Ovary (tissue), 9 donors: ENCODE results near the gene MCM3AP. TPM values are rescaled to one million over a fixed set of nuclear protein-coding genes. Genes with fewer than 3 reads are reported as not detected.

Experiments
- DNase-seq, 5 donors: peaks; one replicate each; pipeline ENCODE4 v3.0.0-alpha.2; 2019 to 2020
- H3K27ac ChIP-seq, 2 donors: fragments of 200-600 bp; one replicate each; pipeline versions ENCODE4 v1.5.1 to v1.8.0; 2019 to 2022
- H3K27me3 ChIP-seq: fragments of 200-600 bp; one replicate; pipeline ENCODE4 v1.8.0; 2022
- H3K36me3 ChIP-seq: fragments of 200-600 bp; sonication (generic); one replicate; pipeline ENCODE4 v1.5.1; 2019
- H3K4me1 ChIP-seq: one replicate; pipeline ENCODE4 v1.8.1; 2013; ENCODE audit warnings: mild to moderate bottlenecking, moderate library complexity; ENCODE audit not compliant: insufficient read depth
- H3K4me3 ChIP-seq: fragments of 200-600 bp; sonication (generic); one replicate; pipeline ENCODE4 v1.5.1; 2017
- H3K9me3 ChIP-seq, 2 donors: fragments of 200-600 bp in 1 of 2; sonication (generic) in 1 of 2; one replicate each; pipeline versions ENCODE4 v1.5.1 to v1.8.1; 2013 to 2019; ENCODE audit warnings: mild to moderate bottlenecking in 1 of 2, moderate library complexity in 1 of 2
- CTCF ChIP-seq, 3 donors: fragments of 450-650 bp in 2 of 3; fragments of 200-600 bp in 1 of 3; IDR thresholded peaks; one replicate each; pipeline versions ENCODE4 v1.5.1 to v1.8.0; 2016 to 2022; ENCODE audit warnings: antibody characterized with exemption in 3 of 3, mild to moderate bottlenecking in 1 of 3
- EP300 ChIP-seq: sonication (generic); formaldehyde crosslinking; IDR thresholded peaks from one replicate; pipeline ENCODE4 v1.6.1; 2017; ENCODE audit warnings: antibody characterized with exemption
- POLR2A ChIP-seq: fragments of 450-650 bp; IDR thresholded peaks from one replicate; pipeline ENCODE4 v1.6.1; 2017; ENCODE audit warnings: antibody characterized with exemption, mild to moderate bottlenecking, moderate library complexity
- WGBS, 3 donors: extraction: QIAGEN DNeasy Blood & Tissue Kit in 1 of 3; methylation state at CpG; one replicate each; pipeline versions ENCODE4 v1.1.5 to v1.1.7; 2013 to 2017; 5-methylcytosine and 5-hydroxymethylcytosine counted together
- intact Hi-C, 4 donors: fragments of 100-400 bp; cut with DNase I; formaldehyde crosslinking; loops; one replicate each; pipeline versions ENCODE4 v1.11.0 to v1.15.1; 2022 to 2023
- polyA plus RNA-seq, 2 donors: library from polyadenylated mRNA; stranded (reverse); fragments of 200-250 nt in 1 of 2; fragments of 350-450 nt in 1 of 2; fragmentation: Illumina TruSeq in 1 of 2; extraction: RNeasy Lipid Tissue Mini Kit (QIAGEN cat#74804) in 1 of 2; gene quantifications; one replicate each; pipeline ENCODE4 v1.2.3, GENCODE V29; 2013 to 2014
- total RNA-seq, 7 donors: library from RNA; depleted of rRNA in 2 of 7; stranded (reverse); fragments of >200 nt in 2 of 7; fragmentation: NEBNext Ultra II Directional in 3 of 7; extraction: Animal tissue kit (Norgen Biotek cat#: 25700) in 3 of 7; gene quantifications; one replicate each; pipeline versions ENCODE4 v1.1.0 to v1.2.4, GENCODE V29; 2016 to 2023
- donor health status: DM: no; HTN: no; CAD: no; lungs with moderate emphysema.
- donor health status: DM: no; HTN: no; CAD: no.
- donor health status: Bipolar disorder and iron deficiency.
- donor health status: DM: yes; HTN: yes; CAD: no.
- donor health status: DM: no; HTN: no; CAD: no.
- donor health status: DM: yes; HTN: yes; CAD: no.

The MCM3AP gene
- total and polyA plus RNA-seq, 9 donors = 35.9 to 89.3 (median 70.3) TPM

DNA sequence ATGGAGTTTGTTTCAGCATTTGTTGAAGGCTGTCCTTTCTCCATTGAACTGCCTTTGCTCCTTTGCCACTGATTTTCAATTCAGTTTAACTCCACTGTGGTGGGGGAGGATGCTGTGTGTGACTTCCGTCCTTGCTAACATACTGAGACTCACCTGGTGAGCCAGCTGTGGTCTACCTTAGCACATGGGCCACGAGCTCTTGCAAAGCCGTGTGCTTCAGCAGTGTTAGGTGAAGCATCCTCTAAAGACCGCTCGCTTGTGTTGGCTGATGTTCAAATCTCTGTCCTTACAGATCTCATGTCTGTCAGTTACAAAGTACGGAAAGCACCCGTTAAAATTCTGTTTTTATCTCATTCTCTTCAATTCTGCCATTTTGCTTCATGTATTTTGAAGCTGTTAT is 97.6 kb downstream of the MCM3AP start:
- DNase-seq = peak in 1 of 5 donors; percentile 20
- TF ChIP-seq POLR2A (no peak), CTCF (IDR thresholded peaks at IDR 0.05) (no peak), EP300 (no peak)
- Histone ChIP-seq H3K4me3 (no peak overlapping the region), H3K36me3 (no peaks in the 10 kb centered on the region), H3K27ac (no peak overlapping the region), H3K9me3 (no peaks in the 10 kb centered on the region), H3K27me3 (no peaks in the 10 kb centered on the region), H3K4me1 (peaks cover 7% of the 10 kb centered on the region)
- 67 to 72% (median 71%) methylated on average over 7 of the region's 7 CpGs for WGBS, 3 donors
- intact Hi-C loops = no loop called here

DNA sequence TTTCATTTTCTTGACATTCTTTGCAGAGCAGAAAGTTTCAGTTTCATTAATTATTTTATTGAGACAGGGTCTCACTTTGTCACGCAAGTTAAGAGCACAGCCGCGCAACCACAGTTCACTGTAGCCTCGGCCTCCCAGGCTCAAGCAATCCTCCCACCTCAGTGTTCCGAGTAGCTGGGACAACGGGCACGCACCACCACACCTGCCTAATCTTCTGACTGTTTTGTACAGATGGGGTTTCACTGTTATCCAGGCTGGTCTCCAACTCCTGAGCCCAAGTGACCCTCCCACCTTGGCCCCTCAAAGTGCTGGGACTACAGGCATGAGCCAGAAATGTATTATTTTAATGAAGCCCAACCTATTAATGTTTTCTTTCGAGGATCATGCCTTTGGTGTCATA is 98.2 kb downstream of the MCM3AP start:
- no peak overlapping the region for H3K27ac ChIP-seq
- no peaks in the 10 kb centered on the region for H3K9me3 ChIP-seq

DNA sequence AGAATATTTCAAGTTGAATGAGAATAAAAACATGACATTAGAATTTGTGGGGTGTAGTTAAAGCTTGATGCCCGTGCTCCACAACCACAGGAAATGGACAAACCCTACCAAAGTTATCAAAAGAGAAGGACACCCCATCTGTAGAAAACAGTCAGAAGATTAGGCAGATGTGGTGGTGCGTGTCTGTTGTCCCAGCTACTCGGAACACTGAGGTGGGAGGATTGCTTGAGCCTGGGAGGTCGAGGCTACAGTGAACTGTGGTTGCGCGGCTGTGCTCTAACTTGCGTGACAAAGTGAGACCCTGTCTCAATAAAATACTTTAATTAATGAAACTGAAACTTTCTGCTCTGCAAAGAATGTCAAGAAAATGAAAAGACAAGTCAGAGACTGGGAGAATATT is 99.7 kb downstream of the MCM3AP start:
- Histone ChIP-seq H3K36me3 (no peaks in the 10 kb centered on the region), H3K4me1 (peaks cover 7% of the 10 kb centered on the region), H3K4me3 (no peak overlapping the region), H3K27me3 (no peaks in the 10 kb centered on the region), H3K27ac (peak overlapping the region in 1 of 2 donors; percentile 85), H3K9me3 (no peaks in the 10 kb centered on the region)
- peak in 1 of 5 donors; percentile 21 for DNase-seq
- WGBS, 3 donors = 30 to 66% (median 36%) methylated on average over 7 of the region's 7 CpGs
- TF ChIP-seq POLR2A (no peak), EP300 (no peak), CTCF (IDR thresholded peaks at IDR 0.05) (no peak)
- intact Hi-C loops = no loop called here

More for the DNA sequence above, 98.2 kb downstream of the MCM3AP start:
- WGBS, 3 donors = 72 to 80% (median 80%) methylated on average over 8 of the region's 8 CpGs
- Histone ChIP-seq H3K27me3 (no peaks in the 10 kb centered on the region), H3K4me1 (peaks cover 7% of the 10 kb centered on the region), H3K4me3 (no peak overlapping the region), H3K36me3 (no peaks in the 10 kb centered on the region)
- DNase-seq = peak in 1 of 5 donors; percentile 17
- TF ChIP-seq POLR2A (no peak), CTCF (IDR thresholded peaks at IDR 0.05) (no peak), EP300 (no peak)
- intact Hi-C loops = no loop called here

Other genes with a start within 250 kb of the MCM3AP start
- gene COL6A2, start 187.5 kb downstream of the MCM3AP start, total RNA-seq = 1,000 to 10,000 TPM in 1 of 7 donors, 100 to 1,000 TPM in 6; 222 to 1,092 (median 831) TPM
- 100 to 1,000 TPM in 1 of 2 donors, 10 to 100 TPM in 1; 50.9 to 818 TPM for gene COL6A2, start 187.5 kb downstream of the MCM3AP start, polyA plus RNA-seq
- 1 to 10 TPM in 5 of 7 donors, under 1 TPM in 2; 0.83 to 7.5 (median 3.8) TPM for gene FTCD, start 130.0 kb downstream of the MCM3AP start, total RNA-seq
- gene FTCD, start 130.0 kb downstream of the MCM3AP start, polyA plus RNA-seq = 1 to 10 TPM in 1 of 2 donors, not detected in 1; 3.5 TPM
- gene SPATC1L, start 101.2 kb downstream of the MCM3AP start, total RNA-seq = 10 to 100 TPM in 5 of 7 donors, 1 to 10 TPM in 2; 7.2 to 21.1 (median 14.9) TPM
- 10 to 100 TPM in 1 of 2 donors, 1 to 10 TPM in 1; 2.8 to 21.3 TPM for gene SPATC1L, start 101.2 kb downstream of the MCM3AP start, polyA plus RNA-seq
- 100 to 1,000 TPM in 2 of 7 donors, 10 to 100 TPM in 5; 33.2 to 201 (median 80.9) TPM for gene LSS, start 56.8 kb downstream of the MCM3AP start, total RNA-seq
- gene LSS, start 56.8 kb downstream of the MCM3AP start, polyA plus RNA-seq = 10 to 100 TPM; 19.8 to 49.8 TPM
- gene YBEY, start 731 bp upstream of the MCM3AP start, total RNA-seq = 10 to 100 TPM; 10.7 to 22.6 (median 14.9) TPM
- gene YBEY, start 731 bp upstream of the MCM3AP start, polyA plus RNA-seq = 10 to 100 TPM; 16.4 to 27.9 TPM
- 10 to 100 TPM in 1 of 7 donors, 1 to 10 TPM in 6; 1.6 to 26.8 (median 2.3) TPM for gene C21orf58, start 38.3 kb upstream of the MCM3AP start, total RNA-seq
- gene C21orf58, start 38.3 kb upstream of the MCM3AP start, polyA plus RNA-seq = 1 to 10 TPM in 1 of 2 donors, under 1 TPM in 1; 0.63 to 2.7 TPM
- 10 to 100 TPM; 14.7 to 28.2 (median 24.0) TPM for gene PCNT, start 38.5 kb upstream of the MCM3AP start, total RNA-seq
- 10 to 100 TPM; 11.1 to 11.4 TPM for gene PCNT, start 38.5 kb upstream of the MCM3AP start, polyA plus RNA-seq
- 10 to 100 TPM; 27.0 to 40.3 (median 36.2) TPM for gene DIP2A, start 173.3 kb upstream of the MCM3AP start, total RNA-seq
- gene DIP2A, start 173.3 kb upstream of the MCM3AP start, polyA plus RNA-seq = 10 to 100 TPM; 20.5 to 21.3 TPM